Measurements from ENCODE around the gene GID8.

Gene GID8

DNA sequence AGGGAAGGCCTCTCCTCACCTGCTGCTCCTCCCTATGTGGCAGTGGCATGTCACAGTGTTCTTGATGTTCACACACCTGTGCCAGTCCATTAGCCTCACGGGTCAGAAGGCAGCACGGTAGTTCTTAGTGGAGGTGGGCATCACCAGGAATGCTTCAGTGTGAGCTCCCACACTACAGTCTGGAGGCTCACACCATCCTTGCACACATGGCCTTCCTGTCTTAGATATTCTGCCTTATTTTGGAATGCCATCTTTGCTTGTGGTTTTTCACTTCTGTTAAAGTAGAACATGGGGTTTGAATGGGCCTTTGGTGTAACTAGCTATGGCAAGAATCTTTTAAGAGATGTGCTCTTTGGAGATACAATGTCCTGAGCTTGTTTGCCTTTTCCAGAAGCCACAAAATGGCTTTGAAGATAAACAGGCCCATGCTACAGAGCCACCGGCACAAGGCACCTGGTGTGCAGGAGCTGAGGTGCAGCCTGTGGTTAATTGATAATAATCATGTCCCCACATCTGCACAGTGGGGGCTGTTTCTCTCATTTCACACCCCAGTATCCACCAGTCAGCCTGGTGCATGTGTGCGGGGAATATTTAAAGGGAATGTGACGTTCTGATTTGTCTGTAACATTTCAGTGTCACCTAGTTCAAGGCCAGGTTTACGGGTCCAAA lies 11.3 kb downstream of the GID8 start:
- H3K9me2 ChIP-seq (replicated peaks; ENCODE audit: insufficient read depth, low read length): no peaks in the 10 kb centered on the region
- H3K9me3 ChIP-seq (ENCODE audit: insufficient read depth, low read length): no peaks in the 10 kb centered on the region; the same call in 1 of the 2 replicates
- H3K79me2 ChIP-seq (ENCODE audit: insufficient read depth, low read length): peaks cover 13% of the 10 kb centered on the region
- H3K27me3 ChIP-seq (ENCODE audit: low read length): no peaks in the 10 kb centered on the region
- no peak overlapping the region for H2AFZ ChIP-seq (ENCODE audit: low read depth, low read length, severe bottlenecking)
- no peak overlapping the region for H3K4me3 ChIP-seq (ENCODE audit: insufficient read depth, low read length, poor library complexity, severe bottlenecking)
- H3K36me3 ChIP-seq (ENCODE audit: low read length): peaks cover 14% of the 10 kb centered on the region
- TF ChIP-seq, protein P1, sequence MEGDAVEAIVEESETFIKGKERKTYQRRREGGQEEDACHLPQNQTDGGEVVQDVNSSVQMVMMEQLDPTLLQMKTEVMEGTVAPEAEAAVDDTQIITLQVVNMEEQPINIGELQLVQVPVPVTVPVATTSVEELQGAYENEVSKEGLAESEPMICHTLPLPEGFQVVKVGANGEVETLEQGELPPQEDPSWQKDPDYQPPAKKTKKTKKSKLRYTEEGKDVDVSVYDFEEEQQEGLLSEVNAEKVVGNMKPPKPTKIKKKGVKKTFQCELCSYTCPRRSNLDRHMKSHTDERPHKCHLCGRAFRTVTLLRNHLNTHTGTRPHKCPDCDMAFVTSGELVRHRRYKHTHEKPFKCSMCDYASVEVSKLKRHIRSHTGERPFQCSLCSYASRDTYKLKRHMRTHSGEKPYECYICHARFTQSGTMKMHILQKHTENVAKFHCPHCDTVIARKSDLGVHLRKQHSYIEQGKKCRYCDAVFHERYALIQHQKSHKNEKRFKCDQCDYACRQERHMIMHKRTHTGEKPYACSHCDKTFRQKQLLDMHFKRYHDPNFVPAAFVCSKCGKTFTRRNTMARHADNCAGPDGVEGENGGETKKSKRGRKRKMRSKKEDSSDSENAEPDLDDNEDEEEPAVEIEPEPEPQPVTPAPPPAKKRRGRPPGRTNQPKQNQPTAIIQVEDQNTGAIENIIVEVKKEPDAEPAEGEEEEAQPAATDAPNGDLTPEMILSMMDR (IDR thresholded peaks at IDR 0.05; ENCODE audit: insufficient read depth, low read length, poor library complexity, severe bottlenecking): no peak
- TF ChIP-seq EZH2phosphoT487 (conservative IDR thresholded peaks at IDR 0.05; ENCODE audit: low read length): no peak
- no peak overlapping the region for H3K27ac ChIP-seq (ENCODE audit: low read depth, low read length)
- H3K9ac ChIP-seq (ENCODE audit: low read length): no peak overlapping the region
- H3F3A ChIP-seq (ENCODE audit: insufficient read depth): peaks cover 13% of the 10 kb centered on the region
- H3K4me2 ChIP-seq (ENCODE audit: low read depth, low read length, poor library complexity, severe bottlenecking): no peak overlapping the region
- no peaks in the 10 kb centered on the region for H4K20me1 ChIP-seq (ENCODE audit: low read depth, low read length)

DNA sequence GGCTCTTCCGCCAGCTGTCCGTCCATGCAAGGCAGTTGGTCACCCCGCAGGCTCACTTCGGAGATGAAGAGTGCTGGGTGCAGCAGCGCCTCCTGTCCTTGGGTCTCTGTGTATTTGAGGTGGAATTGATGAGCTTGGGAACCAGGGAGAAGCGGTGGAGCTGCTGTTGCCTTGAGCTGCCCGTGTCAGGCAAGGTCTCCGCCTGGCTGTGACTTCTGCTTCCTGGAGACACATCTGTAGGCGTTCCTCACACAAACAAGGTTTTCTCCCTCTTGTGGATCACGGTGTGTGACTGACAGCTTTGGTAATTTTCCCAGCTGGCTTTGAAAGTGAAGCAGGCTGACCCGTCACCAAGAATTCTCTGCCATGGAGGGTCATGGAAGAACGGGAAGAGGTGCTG lies 12.0 kb downstream of the GID8 start:
- H3K9ac ChIP-seq (ENCODE audit: low read length): no peak overlapping the region
- no peak overlapping the region for H3K4me3 ChIP-seq (ENCODE audit: insufficient read depth, low read length, poor library complexity, severe bottlenecking)
- peaks cover 18% of the 10 kb centered on the region for H3F3A ChIP-seq (ENCODE audit: insufficient read depth)
- no peak overlapping the region for H2AFZ ChIP-seq (ENCODE audit: low read depth, low read length, severe bottlenecking)
- peaks cover 19% of the 10 kb centered on the region for H3K79me2 ChIP-seq (ENCODE audit: insufficient read depth, low read length)
- peaks cover 12% of the 10 kb centered on the region; the same call in 1 of the 2 replicates for H3K36me3 ChIP-seq (ENCODE audit: low read length)
- no peaks in the 10 kb centered on the region for H4K20me1 ChIP-seq (ENCODE audit: low read depth, low read length)
- no peak overlapping the region for H3K4me2 ChIP-seq (ENCODE audit: low read depth, low read length, poor library complexity, severe bottlenecking)
- H3K27ac ChIP-seq (ENCODE audit: low read depth, low read length): no peak overlapping the region
- H3K27me3 ChIP-seq (ENCODE audit: low read length): no peaks in the 10 kb centered on the region
- no peaks in the 10 kb centered on the region for H3K9me2 ChIP-seq (replicated peaks; ENCODE audit: insufficient read depth, low read length)
- no peak for TF ChIP-seq EZH2phosphoT487 (conservative IDR thresholded peaks at IDR 0.05; ENCODE audit: low read length)
- TF ChIP-seq, protein P1 (IDR thresholded peaks at IDR 0.05; ENCODE audit: insufficient read depth, low read length, poor library complexity, severe bottlenecking): no peak
- no peaks in the 10 kb centered on the region; the same call in 1 of the 2 replicates for H3K9me3 ChIP-seq (ENCODE audit: insufficient read depth, low read length)

DNA sequence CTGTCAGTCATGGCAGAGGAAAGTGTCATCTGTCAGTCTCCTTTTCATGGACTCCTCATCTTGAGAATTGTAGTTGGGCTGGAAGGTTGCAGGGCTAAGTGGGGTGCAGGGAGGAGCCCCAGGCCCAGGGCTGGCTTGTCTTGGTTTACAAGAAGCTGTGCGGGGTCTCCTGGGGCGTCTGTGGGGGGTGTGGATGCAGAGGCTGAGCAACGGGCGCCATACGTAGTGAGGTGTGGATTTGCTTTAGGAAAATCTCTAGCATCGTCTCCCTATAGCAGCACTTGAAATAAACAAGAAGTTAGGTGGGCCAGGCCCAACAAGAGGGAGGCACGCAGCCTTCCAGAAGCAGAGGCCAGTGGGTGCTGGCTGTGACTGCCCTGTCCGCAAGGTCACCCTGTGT lies 12.8 kb downstream of the GID8 start:
- Histone ChIP-seq H2AFZ (ENCODE audit: low read depth, low read length, severe bottlenecking) (no peak overlapping the region), H4K20me1 (ENCODE audit: low read depth, low read length) (no peaks in the 10 kb centered on the region), H3K27me3 (ENCODE audit: low read length) (no peaks in the 10 kb centered on the region), H3K9me2 (replicated peaks; ENCODE audit: insufficient read depth, low read length) (no peaks in the 10 kb centered on the region), H3K4me3 (ENCODE audit: insufficient read depth, low read length, poor library complexity, severe bottlenecking) (no peak overlapping the region), H3K79me2 (ENCODE audit: insufficient read depth, low read length) (peaks cover 27% of the 10 kb centered on the region), H3K36me3 (ENCODE audit: low read length) (peaks cover 12% of the 10 kb centered on the region; the same call in 1 of the 2 replicates), H3K4me2 (ENCODE audit: low read depth, low read length, poor library complexity, severe bottlenecking) (no peak overlapping the region), H3K27ac (ENCODE audit: low read depth, low read length) (no peak overlapping the region), H3K9me3 (ENCODE audit: insufficient read depth, low read length) (no peaks in the 10 kb centered on the region; the same call in 1 of the 2 replicates), H3F3A (ENCODE audit: insufficient read depth) (peaks cover 18% of the 10 kb centered on the region), H3K9ac (ENCODE audit: low read length) (no peak overlapping the region)
- TF ChIP-seq EZH2phosphoT487 (conservative IDR thresholded peaks at IDR 0.05; ENCODE audit: low read length): no peak
- TF ChIP-seq, protein P1 (IDR thresholded peaks at IDR 0.05; ENCODE audit: insufficient read depth, low read length, poor library complexity, severe bottlenecking): no peak

Measured in SU-DHL-6 (cell line).